DND-41 (cell line): ENCODE measurements around the gene SRRM2.

ENCODE experiments used
- EZH2 ChIP-seq: IDR thresholded peaks from 3 replicates; pipeline ENCODE4 v1.6.1; 2012; ENCODE audit warnings: borderline replicate concordance, low read depth, mild to moderate bottlenecking, moderate library complexity, low read length, inconsistent platforms; ENCODE audit not compliant: severe bottlenecking
- TF ChIP-seq, protein P1 (sequence below): IDR thresholded peaks from 2 replicates; pipeline ENCODE4 v1.5.1; 2012; ENCODE audit warnings: borderline replicate concordance, low read length, moderate library complexity, mild to moderate bottlenecking; ENCODE audit not compliant: poor library complexity, severe bottlenecking; ENCODE audit errors: extremely low read depth

DNA sequence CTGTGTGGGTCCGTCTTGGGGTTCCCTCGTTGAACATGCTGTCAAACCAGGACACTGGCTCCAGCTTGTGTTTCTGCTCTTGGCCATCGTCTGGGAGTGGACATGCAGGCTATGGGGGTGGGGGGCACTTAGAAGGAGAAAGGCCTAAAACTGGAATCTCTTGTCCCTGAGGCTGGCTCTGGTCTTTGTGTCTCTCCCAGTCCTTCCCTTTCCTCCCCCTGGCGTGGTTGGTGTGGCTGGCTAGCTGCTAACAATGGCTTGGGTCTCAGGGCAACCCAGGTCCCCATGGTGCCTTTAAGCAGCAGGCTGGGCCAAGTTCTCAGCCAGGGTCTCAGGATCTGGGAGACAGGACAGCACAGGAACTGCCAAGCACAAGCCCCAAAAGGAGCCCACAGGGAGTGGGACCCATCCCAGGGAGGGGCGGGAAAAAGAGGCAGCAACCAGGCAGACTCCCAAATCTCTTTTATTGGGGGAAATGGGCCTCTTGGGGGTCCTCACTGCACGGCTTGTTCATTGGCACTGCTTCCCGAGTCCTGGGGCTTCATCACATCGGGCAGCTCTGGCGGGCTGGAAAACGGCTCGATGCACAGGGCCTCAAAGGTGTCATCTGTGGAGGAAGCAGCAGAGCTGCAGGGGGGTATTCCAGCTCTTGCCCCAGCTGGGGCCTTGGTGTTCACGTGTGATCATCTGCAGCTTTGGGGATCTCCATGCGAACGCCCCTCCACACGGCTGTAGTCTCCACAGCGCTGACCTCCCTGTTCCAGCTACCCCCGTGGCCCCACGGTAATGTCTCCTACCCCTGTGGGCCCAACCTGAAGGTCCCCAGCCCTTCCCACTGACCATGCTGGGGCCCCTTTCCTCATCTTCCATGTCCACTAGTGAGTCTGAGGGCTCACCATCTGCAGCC lies 19.3 kb downstream of the SRRM2 start:
- no peak for TF ChIP-seq EZH2
- TF ChIP-seq, protein P1, sequence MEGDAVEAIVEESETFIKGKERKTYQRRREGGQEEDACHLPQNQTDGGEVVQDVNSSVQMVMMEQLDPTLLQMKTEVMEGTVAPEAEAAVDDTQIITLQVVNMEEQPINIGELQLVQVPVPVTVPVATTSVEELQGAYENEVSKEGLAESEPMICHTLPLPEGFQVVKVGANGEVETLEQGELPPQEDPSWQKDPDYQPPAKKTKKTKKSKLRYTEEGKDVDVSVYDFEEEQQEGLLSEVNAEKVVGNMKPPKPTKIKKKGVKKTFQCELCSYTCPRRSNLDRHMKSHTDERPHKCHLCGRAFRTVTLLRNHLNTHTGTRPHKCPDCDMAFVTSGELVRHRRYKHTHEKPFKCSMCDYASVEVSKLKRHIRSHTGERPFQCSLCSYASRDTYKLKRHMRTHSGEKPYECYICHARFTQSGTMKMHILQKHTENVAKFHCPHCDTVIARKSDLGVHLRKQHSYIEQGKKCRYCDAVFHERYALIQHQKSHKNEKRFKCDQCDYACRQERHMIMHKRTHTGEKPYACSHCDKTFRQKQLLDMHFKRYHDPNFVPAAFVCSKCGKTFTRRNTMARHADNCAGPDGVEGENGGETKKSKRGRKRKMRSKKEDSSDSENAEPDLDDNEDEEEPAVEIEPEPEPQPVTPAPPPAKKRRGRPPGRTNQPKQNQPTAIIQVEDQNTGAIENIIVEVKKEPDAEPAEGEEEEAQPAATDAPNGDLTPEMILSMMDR, result no peak
